Osteoblast (primary cell): ENCODE results near the gene SLN. TPM values are rescaled to one million over a fixed set of nuclear protein-coding genes. Genes with fewer than 3 reads are reported as not detected.

Experiments used
- DNase-seq: peaks from one replicate; pipeline ENCODE4 v3.0.0; 2011; ENCODE audit warnings: low spot score, mixed read lengths; ENCODE audit not compliant: insufficient read length; ENCODE audit errors: missing footprints
- H2AFZ ChIP-seq: 2 replicates; pipeline ENCODE4 v1.6.0; 2011; ENCODE audit warnings: mild to moderate bottlenecking, low read length
- H3K27ac ChIP-seq: 2 replicates; pipeline ENCODE4 v1.5.1; 2011; ENCODE audit warnings: mild to moderate bottlenecking, low read depth, low read length, moderate library complexity
- H3K27me3 ChIP-seq: 2 replicates; pipeline ENCODE4 v1.6.0; 2012; ENCODE audit warnings: mild to moderate bottlenecking, control low read depth, inconsistent platforms, low read length, moderate library complexity; ENCODE audit not compliant: insufficient read depth
- H3K36me3 ChIP-seq: 2 replicates; pipeline ENCODE4 v1.5.1; 2011; ENCODE audit warnings: mild to moderate bottlenecking, low read length, control low read depth, moderate library complexity; ENCODE audit not compliant: insufficient read depth
- H3K4me1 ChIP-seq: 2 replicates; pipeline ENCODE4 v1.5.1; 2011; ENCODE audit warnings: mild to moderate bottlenecking, low read length, control low read depth, moderate library complexity; ENCODE audit not compliant: insufficient read depth
- H3K4me2 ChIP-seq: 2 replicates; pipeline ENCODE4 v1.6.0; 2011; ENCODE audit warnings: mild to moderate bottlenecking, low read length; ENCODE audit not compliant: insufficient read depth
- H3K4me3 ChIP-seq: fragments of 200-600 bp; sonication (generic); 3 replicates; pipeline ENCODE4 v1.5.1; 2012; ENCODE audit warnings: mild to moderate bottlenecking, low read length, inconsistent platforms; ENCODE audit not compliant: insufficient read depth
- H3K79me2 ChIP-seq: 2 replicates; pipeline ENCODE4 v1.6.0; 2012; ENCODE audit warnings: mild to moderate bottlenecking, low read length, control low read depth, inconsistent platforms; ENCODE audit not compliant: insufficient read depth
- H3K9me3 ChIP-seq: 2 replicates; pipeline ENCODE4 v1.5.1; 2011; ENCODE audit warnings: low read depth, low read length, control low read depth
- H4K20me1 ChIP-seq: 2 replicates; pipeline ENCODE4 v1.6.0; 2012; ENCODE audit warnings: mild to moderate bottlenecking, low read length, control low read depth; ENCODE audit not compliant: insufficient read depth
- CTCF ChIP-seq: IDR thresholded peaks from 2 replicates; pipeline ENCODE4 v1.5.1; 2011; ENCODE audit warnings: mild to moderate bottlenecking, low read depth, low read length, moderate library complexity; ENCODE audit errors: extremely low read depth
- total RNA-seq: library from RNA; depleted of rRNA; stranded (reverse); fragments of >200 nt; gene quantifications from 2 replicates; pipeline ENCODE4 v1.2.3, GENCODE V29; 2012

SLN gene
- total RNA-seq, 1 donor: not detected

- no peaks in the 10 kb centered on the region for H3K9me3 ChIP-seq
- no peak overlapping the region for H2AFZ ChIP-seq
- H3K79me2 ChIP-seq: no peaks in the 10 kb centered on the region
- no peaks in the 10 kb centered on the region for H4K20me1 ChIP-seq
- H3K27me3 ChIP-seq: peaks cover 10% of the 10 kb centered on the region
- no peak overlapping the region for H3K4me3 ChIP-seq
- TF ChIP-seq CTCF: no peak
- DNase-seq: no peak
- H3K27ac ChIP-seq: no peak overlapping the region
- H3K4me2 ChIP-seq: no peak overlapping the region
- no peaks in the 10 kb centered on the region for H3K36me3 ChIP-seq
- no peaks in the 10 kb centered on the region for H3K4me1 ChIP-seq
Measured at GRCh38 chr11:107666911-107667613, 44.8 kb downstream of the SLN start.

- Histone ChIP-seq H3K4me3 (no peak overlapping the region), H3K79me2 (no peaks in the 10 kb centered on the region), H3K36me3 (no peaks in the 10 kb centered on the region), H2AFZ (no peak overlapping the region), H3K27ac (no peak overlapping the region), H3K4me1 (no peaks in the 10 kb centered on the region), H3K9me3 (no peaks in the 10 kb centered on the region), H4K20me1 (no peaks in the 10 kb centered on the region), H3K4me2 (no peak overlapping the region), H3K27me3 (peaks cover 12% of the 10 kb centered on the region)
- TF ChIP-seq CTCF: no peak
- no peak for DNase-seq
Measured at GRCh38 chr11:107665018-107665417, 46.8 kb downstream of the SLN start.

- Histone ChIP-seq H3K79me2 (no peaks in the 10 kb centered on the region), H3K36me3 (no peaks in the 10 kb centered on the region), H3K4me2 (no peak overlapping the region), H2AFZ (no peak overlapping the region), H3K4me1 (no peaks in the 10 kb centered on the region), H3K27me3 (peaks cover 8% of the 10 kb centered on the region), H3K4me3 (no peak overlapping the region), H3K9me3 (no peaks in the 10 kb centered on the region), H4K20me1 (no peaks in the 10 kb centered on the region), H3K27ac (no peak overlapping the region)
- no peak for DNase-seq
- no peak for TF ChIP-seq CTCF
Measured at GRCh38 chr11:107661656-107662055, 50.2 kb downstream of the SLN start.

- Histone ChIP-seq H3K27me3 (peaks cover 7% of the 10 kb centered on the region), H4K20me1 (no peaks in the 10 kb centered on the region), H3K4me3 (no peak overlapping the region), H3K79me2 (no peaks in the 10 kb centered on the region), H2AFZ (no peak overlapping the region), H3K27ac (no peak overlapping the region), H3K4me2 (no peak overlapping the region), H3K36me3 (no peaks in the 10 kb centered on the region), H3K4me1 (no peaks in the 10 kb centered on the region), H3K9me3 (no peaks in the 10 kb centered on the region)
- TF ChIP-seq CTCF: no peak
- DNase-seq: no peak
Measured at GRCh38 chr11:107660066-107660465, 51.8 kb downstream of the SLN start.
